OCI-LY7 (cell line): ENCODE measurements around the gene SHQ1.

Source experiments
- EZH2phosphoT487 ChIP-seq: fragments of 200-600 bp; sonication (generic); IDR thresholded peaks from 2 replicates; pipeline ENCODE4 v1.6.1; 2018; ENCODE audit warnings: low read depth, borderline replicate concordance, mild to moderate bottlenecking, mixed run types, antibody characterized with exemption, low read length, moderate library complexity, mixed read lengths
- TF ChIP-seq, protein P1 (sequence below): fragments of 200-600 bp; sonication (generic); conservative IDR thresholded peaks from 2 replicates; pipeline ENCODE4 v1.5.1; 2014; ENCODE audit warnings: mild to moderate bottlenecking, antibody characterized with exemption, low read length, moderate library complexity, mixed read lengths

DNA sequence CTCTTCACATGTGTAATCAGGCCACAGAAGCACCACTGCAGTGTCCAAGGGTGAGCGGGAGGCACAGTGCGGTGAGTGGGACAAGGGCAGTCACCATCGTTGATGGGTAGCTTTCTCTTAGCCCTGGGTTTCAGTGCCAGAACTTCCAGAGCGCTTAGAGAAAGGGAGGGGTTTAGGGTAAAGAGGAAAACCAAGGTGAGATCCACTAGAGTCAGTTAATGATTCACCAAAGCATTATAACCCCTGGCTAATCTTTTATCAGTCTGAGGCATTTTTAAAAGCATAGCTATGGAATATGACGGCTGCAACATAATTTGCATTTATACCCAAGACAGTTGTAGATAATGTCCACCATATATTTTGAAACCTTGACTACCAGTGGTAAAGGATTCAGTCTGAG lies 94.8 kb downstream of the SHQ1 start:
- TF ChIP-seq, protein P1, sequence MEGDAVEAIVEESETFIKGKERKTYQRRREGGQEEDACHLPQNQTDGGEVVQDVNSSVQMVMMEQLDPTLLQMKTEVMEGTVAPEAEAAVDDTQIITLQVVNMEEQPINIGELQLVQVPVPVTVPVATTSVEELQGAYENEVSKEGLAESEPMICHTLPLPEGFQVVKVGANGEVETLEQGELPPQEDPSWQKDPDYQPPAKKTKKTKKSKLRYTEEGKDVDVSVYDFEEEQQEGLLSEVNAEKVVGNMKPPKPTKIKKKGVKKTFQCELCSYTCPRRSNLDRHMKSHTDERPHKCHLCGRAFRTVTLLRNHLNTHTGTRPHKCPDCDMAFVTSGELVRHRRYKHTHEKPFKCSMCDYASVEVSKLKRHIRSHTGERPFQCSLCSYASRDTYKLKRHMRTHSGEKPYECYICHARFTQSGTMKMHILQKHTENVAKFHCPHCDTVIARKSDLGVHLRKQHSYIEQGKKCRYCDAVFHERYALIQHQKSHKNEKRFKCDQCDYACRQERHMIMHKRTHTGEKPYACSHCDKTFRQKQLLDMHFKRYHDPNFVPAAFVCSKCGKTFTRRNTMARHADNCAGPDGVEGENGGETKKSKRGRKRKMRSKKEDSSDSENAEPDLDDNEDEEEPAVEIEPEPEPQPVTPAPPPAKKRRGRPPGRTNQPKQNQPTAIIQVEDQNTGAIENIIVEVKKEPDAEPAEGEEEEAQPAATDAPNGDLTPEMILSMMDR, result no peak
- TF ChIP-seq EZH2phosphoT487, result no peak
